NCI-H1436 treated with DMSO at 0.1 percent for 48 hours (cell line): Measurements from ENCODE around the gene SORL1.
"Not testable (repeated sequence)": the region's sequence is repeated elsewhere in the genome, so short reads cannot be mapped to it uniquely, and the experiment has no call there.

Source experiments
- DNase-seq: peaks from one replicate; lab custom pipeline; 2025; lab: John Stamatoyannopoulos, UW

Gene SORL1

GRCh38 chr11:121451986-121452608 lies at the start of gene SORL1:
SORL1 (plus strand) TSS chr11:121452314; CDS start chr11:121452332, 18 bp downstream.
- no peak for DNase-seq

GRCh38 chr11:121405646-121406045 lies 46.5 kb upstream of the SORL1 start:
- no peak for DNase-seq

GRCh38 chr11:121406291-121406690 lies 45.8 kb upstream of the SORL1 start:
- no peak for DNase-seq

GRCh38 chr11:121408830-121409229 lies 43.3 kb upstream of the SORL1 start:
- no peak for DNase-seq

- not testable (repeated sequence) for DNase-seq
Observed at GRCh38 chr11:121410041-121410440, 42.1 kb upstream of the SORL1 start.

- DNase-seq = not testable (repeated sequence)
Observed at GRCh38 chr11:121411330-121411729, 40.8 kb upstream of the SORL1 start.

GRCh38 chr11:121412000-121412587 lies 40.0 kb upstream of the SORL1 start:
- no peak for DNase-seq

- no peak for DNase-seq
Observed at GRCh38 chr11:121412711-121413415, 39.3 kb upstream of the SORL1 start.

- DNase-seq = no peak
Observed at GRCh38 chr11:121414141-121414913, 37.8 kb upstream of the SORL1 start.

- DNase-seq = no peak
Observed at GRCh38 chr11:121415856-121416255, 36.3 kb upstream of the SORL1 start.

GRCh38 chr11:121417055-121417551 lies 35.0 kb upstream of the SORL1 start:
- no peak for DNase-seq

- no peak for DNase-seq
Observed at GRCh38 chr11:121417607-121418006, 34.5 kb upstream of the SORL1 start.

- DNase-seq = no peak
Observed at GRCh38 chr11:121418625-121419114, 33.4 kb upstream of the SORL1 start.

GRCh38 chr11:121419836-121420235 lies 32.3 kb upstream of the SORL1 start:
- no peak for DNase-seq

- DNase-seq = no peak
Observed at GRCh38 chr11:121420398-121420797, 31.7 kb upstream of the SORL1 start.

GRCh38 chr11:121421149-121421901 lies 30.8 kb upstream of the SORL1 start:
- no peak for DNase-seq

- no peak for DNase-seq
Observed at GRCh38 chr11:121422675-121423074, 29.4 kb upstream of the SORL1 start.

- no peak for DNase-seq
Observed at GRCh38 chr11:121425828-121426227, 26.3 kb upstream of the SORL1 start.

- DNase-seq = no peak
Observed at GRCh38 chr11:121426476-121427399, 25.4 kb upstream of the SORL1 start.

GRCh38 chr11:121427400-121427744 lies 24.7 kb upstream of the SORL1 start:
- DNase-seq = no peak
